Large intestine (tissue), 3 donors: ENCODE measurements around the gene CEP44. TPM values are rescaled to one million over a fixed set of nuclear protein-coding genes. Genes with fewer than 3 reads are reported as not detected.

Experiments
- DNase-seq, 2 donors: peaks; one replicate each; pipeline versions ENCODE4 v3.0.0 to v3.0.0-alpha.2; 2013
- H3K27ac ChIP-seq: one replicate; pipeline ENCODE4 v1.5.1; 2013; ENCODE audit warnings: low read length
- H3K27me3 ChIP-seq: 2 replicates; pipeline ENCODE4 v1.6.1; 2013; ENCODE audit warnings: low read length; ENCODE audit not compliant: control insufficient read depth, insufficient read depth
- H3K36me3 ChIP-seq: 2 replicates; pipeline ENCODE4 v1.6.1; 2013; ENCODE audit warnings: low read length; ENCODE audit not compliant: control insufficient read depth, insufficient read depth
- H3K4me1 ChIP-seq: one replicate; pipeline ENCODE4 v1.6.1; 2013; ENCODE audit warnings: low read length; ENCODE audit not compliant: control insufficient read depth, insufficient read depth
- H3K4me3 ChIP-seq: one replicate; pipeline ENCODE4 v1.5.1; 2013; ENCODE audit warnings: low read length
- H3K9me3 ChIP-seq: one replicate; pipeline ENCODE4 v1.6.1; 2013; ENCODE audit warnings: mild to moderate bottlenecking, low read depth, low read length, moderate library complexity; ENCODE audit not compliant: control insufficient read depth
- WGBS: methylation state at CpG from one replicate; pipeline ENCODE4 v1.1.5; 2013; ENCODE audit warnings: low lambda C conversion rate; ENCODE audit not compliant: insufficient coverage; 5-methylcytosine and 5-hydroxymethylcytosine counted together
- polyA plus RNA-seq: library from polyadenylated mRNA; unstranded; fragments of 120-200 nt; gene quantifications from one replicate; pipeline ENCODE4 v1.2.1, GENCODE V29; 2013

The CEP44 gene
- polyA plus RNA-seq, 1 donor = 22.2 TPM

- 94% methylated on average over 3 of the region's 3 CpGs for WGBS
- H3K27ac ChIP-seq = no peak overlapping the region
- no peak overlapping the region for H3K4me3 ChIP-seq
- H3K9me3 ChIP-seq = no peaks in the 10 kb centered on the region
- H3K4me1 ChIP-seq = no peaks in the 10 kb centered on the region
- H3K36me3 ChIP-seq = no peaks in the 10 kb centered on the region
- H3K27me3 ChIP-seq = no peaks in the 10 kb centered on the region
- DNase-seq = no peak
Measured at GRCh38 chr4:174275101-174275500, 8.6 kb upstream of the CEP44 start.

- no peaks in the 10 kb centered on the region for H3K9me3 ChIP-seq
- no peaks in the 10 kb centered on the region for H3K36me3 ChIP-seq
- no peak overlapping the region for H3K27ac ChIP-seq
- DNase-seq = no peak
- 90% methylated on average over 1 of the region's 3 CpGs for WGBS
- no peaks in the 10 kb centered on the region for H3K4me1 ChIP-seq
- no peaks in the 10 kb centered on the region for H3K27me3 ChIP-seq
- H3K4me3 ChIP-seq = no peak overlapping the region
Measured at GRCh38 chr4:174277433-174277832, 6.3 kb upstream of the CEP44 start.

GRCh38 chr4:174278467-174278866, 5.2 kb upstream of the CEP44 start:
- DNase-seq = no peak
- Histone ChIP-seq H3K9me3 (no peaks in the 10 kb centered on the region), H3K27me3 (no peaks in the 10 kb centered on the region)

GRCh38 chr4:174279433-174280155, 4.1 kb upstream of the CEP44 start:
- no peak overlapping the region for H3K4me3 ChIP-seq
- H3K27me3 ChIP-seq = no peaks in the 10 kb centered on the region
- no peaks in the 10 kb centered on the region for H3K9me3 ChIP-seq
- 90% methylated on average over 3 of the region's 3 CpGs for WGBS
- no peaks in the 10 kb centered on the region for H3K4me1 ChIP-seq
- no peak for DNase-seq
- no peaks in the 10 kb centered on the region for H3K36me3 ChIP-seq
- H3K27ac ChIP-seq = no peak overlapping the region

More at GRCh38 chr4:174278467-174278866, 5.2 kb upstream of the CEP44 start:
- H3K36me3 ChIP-seq = no peaks in the 10 kb centered on the region
- no peak overlapping the region for H3K4me3 ChIP-seq
- H3K4me1 ChIP-seq = no peaks in the 10 kb centered on the region
- no peak overlapping the region for H3K27ac ChIP-seq

GRCh38 chr4:174281182-174281737, 2.5 kb upstream of the CEP44 start:
- Histone ChIP-seq H3K27ac (no peak overlapping the region), H3K9me3 (no peaks in the 10 kb centered on the region), H3K4me1 (no peaks in the 10 kb centered on the region), H3K27me3 (no peaks in the 10 kb centered on the region), H3K36me3 (no peaks in the 10 kb centered on the region), H3K4me3 (no peak overlapping the region)
- no peak for DNase-seq
- WGBS = 67% methylated on average over 1 of the region's 5 CpGs

GRCh38 chr4:174281901-174282300, 1.8 kb upstream of the CEP44 start:
- Histone ChIP-seq H3K27me3 (no peaks in the 10 kb centered on the region), H3K4me1 (no peaks in the 10 kb centered on the region), H3K27ac (no peak overlapping the region), H3K9me3 (no peaks in the 10 kb centered on the region), H3K4me3 (no peak overlapping the region), H3K36me3 (no peaks in the 10 kb centered on the region)
- DNase-seq = no peak

- Histone ChIP-seq H3K27ac (peak overlapping the region; percentile 98), H3K27me3 (no peaks in the 10 kb centered on the region), H3K4me3 (peak overlapping the region; percentile 86), H3K9me3 (no peaks in the 10 kb centered on the region), H3K36me3 (no peaks in the 10 kb centered on the region), H3K4me1 (no peaks in the 10 kb centered on the region)
- WGBS = 0% methylated on average over 4 of the region's 22 CpGs
- peak; percentile 89 to 96 for DNase-seq
Measured at GRCh38 chr4:174282836-174283506, 740 bp upstream of the CEP44 start.

GRCh38 chr4:174284487-174284886, 776 bp downstream of the CEP44 start:
- Histone ChIP-seq H3K9me3 (no peaks in the 10 kb centered on the region), H3K4me3 (peak overlapping the region; percentile 86), H3K36me3 (no peaks in the 10 kb centered on the region), H3K4me1 (no peaks in the 10 kb centered on the region), H3K27me3 (no peaks in the 10 kb centered on the region), H3K27ac (peak overlapping the region; percentile 98)
- WGBS = 0% methylated on average over 1 of the region's 6 CpGs
- DNase-seq = no peak

GRCh38 chr4:174286870-174287269, 3.2 kb downstream of the CEP44 start:
- Histone ChIP-seq H3K9me3 (peaks cover 14% of the 10 kb centered on the region), H3K27ac (no peak overlapping the region), H3K4me1 (no peaks in the 10 kb centered on the region), H3K4me3 (no peak overlapping the region), H3K27me3 (no peaks in the 10 kb centered on the region), H3K36me3 (no peaks in the 10 kb centered on the region)
- no CpG with 5 or more reads among the region's 3 CpGs for WGBS
- no peak for DNase-seq

- no peak overlapping the region for H3K27ac ChIP-seq
- peaks cover 5% of the 10 kb centered on the region for H3K36me3 ChIP-seq
- no peaks in the 10 kb centered on the region for H3K27me3 ChIP-seq
- H3K4me1 ChIP-seq = no peaks in the 10 kb centered on the region
- no peak overlapping the region for H3K4me3 ChIP-seq
- no peak for DNase-seq
- H3K9me3 ChIP-seq = peaks cover 30% of the 10 kb centered on the region
- WGBS = 100% methylated on average over 2 of the region's 2 CpGs
Measured at GRCh38 chr4:174292473-174292872, 8.8 kb downstream of the CEP44 start.
